H9 (cell line): ENCODE measurements around the gene RBM18. TPM values are rescaled to one million over a fixed set of nuclear protein-coding genes. Genes with fewer than 3 reads are reported as not detected.

Source experiments
- DNase-seq: peaks from one replicate; pipeline ENCODE4 v3.0.0-alpha.2; 2017
- H2AFZ ChIP-seq: one replicate; pipeline ENCODE4 v1.6.1; 2013; ENCODE audit warnings: mild to moderate bottlenecking, low read length, control low read depth, moderate library complexity
- H2AK5ac ChIP-seq: 2 replicates; pipeline ENCODE4 v1.6.1; 2013; ENCODE audit warnings: low read length, control low read depth, mixed read lengths; ENCODE audit not compliant: insufficient read length
- H2BK120ac ChIP-seq: one replicate; pipeline ENCODE4 v1.6.1; 2013; ENCODE audit warnings: low read depth, mild to moderate bottlenecking, low read length, control low read depth, inconsistent platforms; ENCODE audit not compliant: poor library complexity, severe bottlenecking
- H2BK12ac ChIP-seq: 2 replicates; pipeline ENCODE4 v1.6.1; 2013; ENCODE audit warnings: low read length, control low read depth, mixed read lengths, low read depth; ENCODE audit not compliant: insufficient read length
- H2BK15ac ChIP-seq: 2 replicates; pipeline ENCODE4 v1.6.1; 2013; ENCODE audit warnings: low read depth, low read length, control low read depth
- H2BK20ac ChIP-seq: one replicate; pipeline ENCODE4 v1.6.1; 2013; ENCODE audit warnings: low read depth, mild to moderate bottlenecking, low read length, control low read depth, inconsistent platforms; ENCODE audit not compliant: poor library complexity, severe bottlenecking
- H2BK5ac ChIP-seq: 2 replicates; pipeline ENCODE4 v1.6.1; 2013; ENCODE audit warnings: low read length, control low read depth, mixed read lengths; ENCODE audit not compliant: insufficient read length
- H3K14ac ChIP-seq: 2 replicates; pipeline ENCODE4 v1.6.1; 2013; ENCODE audit warnings: low read length, control low read depth; ENCODE audit not compliant: insufficient read depth
- H3K18ac ChIP-seq: 2 replicates; pipeline ENCODE4 v1.6.1; 2013; ENCODE audit warnings: low read depth, mild to moderate bottlenecking, mixed read lengths, low read length, control low read depth; ENCODE audit not compliant: insufficient read length
- H3K23ac ChIP-seq: 2 replicates; pipeline ENCODE4 v1.6.1; 2013; ENCODE audit warnings: low read length, control low read depth, mixed read lengths, low read depth; ENCODE audit not compliant: insufficient read length
- H3K23me2 ChIP-seq: 2 replicates; pipeline ENCODE4 v1.6.1; 2013; ENCODE audit warnings: low read depth, mild to moderate bottlenecking, mixed read lengths, low read length, control low read depth; ENCODE audit not compliant: insufficient read length, poor library complexity, severe bottlenecking
- H3K27ac ChIP-seq: 2 replicates; pipeline ENCODE4 v1.5.1; 2013; ENCODE audit warnings: low read length, control low read depth, mixed read lengths, low read depth; ENCODE audit not compliant: insufficient read length
- H3K27me3 ChIP-seq: 2 replicates; pipeline ENCODE4 v1.6.1; 2013; ENCODE audit warnings: low read length, control low read depth, inconsistent platforms; ENCODE audit not compliant: insufficient read depth
- H3K4ac ChIP-seq: 2 replicates; pipeline ENCODE4 v1.6.1; 2013; ENCODE audit warnings: low read depth, mild to moderate bottlenecking, control low read depth, inconsistent platforms, low read length, moderate library complexity
- H3K4me1 ChIP-seq: 2 replicates; pipeline ENCODE4 v1.6.1; 2013; ENCODE audit warnings: low read length, control low read depth, inconsistent platforms; ENCODE audit not compliant: insufficient read depth
- H3K4me2 ChIP-seq: 2 replicates; pipeline ENCODE4 v1.6.1; 2013; ENCODE audit warnings: low read length, control low read depth, mixed read lengths; ENCODE audit not compliant: insufficient read length, insufficient read depth
- H3K56ac ChIP-seq: 2 replicates; pipeline ENCODE4 v1.6.1; 2013; ENCODE audit warnings: low read depth, mild to moderate bottlenecking, mixed read lengths, low read length, control low read depth; ENCODE audit not compliant: insufficient read length
- H3K79me1 ChIP-seq: 2 replicates; pipeline ENCODE4 v1.6.1; 2013; ENCODE audit warnings: low read depth, mild to moderate bottlenecking, moderate library complexity, low read length, control low read depth, inconsistent platforms; ENCODE audit not compliant: insufficient read depth, poor library complexity, severe bottlenecking
- H3K79me2 ChIP-seq: 2 replicates; pipeline ENCODE4 v1.6.1; 2013; ENCODE audit warnings: low read length, control low read depth, inconsistent platforms; ENCODE audit not compliant: insufficient read depth
- H3K9ac ChIP-seq: 2 replicates; pipeline ENCODE4 v1.6.1; 2013; ENCODE audit warnings: low read length, control low read depth, mixed read lengths; ENCODE audit not compliant: insufficient read length; ENCODE audit errors: extremely low read depth
- H3K9me3 ChIP-seq: one replicate; pipeline ENCODE4 v1.6.1; 2013; ENCODE audit warnings: low read depth, low read length, inconsistent platforms; ENCODE audit not compliant: control insufficient read depth
- H3T11ph ChIP-seq: one replicate; pipeline ENCODE4 v1.6.1; 2013; ENCODE audit warnings: mild to moderate bottlenecking, low read length, control low read depth, inconsistent platforms
- H4K20me1 ChIP-seq: one replicate; pipeline ENCODE4 v1.6.1; 2013; ENCODE audit not compliant: control insufficient read depth, insufficient read length, insufficient read depth
- H4K5ac ChIP-seq: 2 replicates; pipeline ENCODE4 v1.6.1; 2013; ENCODE audit warnings: low read depth, mild to moderate bottlenecking, mixed read lengths, low read length, control low read depth; ENCODE audit not compliant: insufficient read length
- H4K8ac ChIP-seq: replicated peaks from 2 replicates; pipeline ENCODE4 v1.6.1; 2013; ENCODE audit warnings: low read length, control low read depth, mixed read lengths, low read depth; ENCODE audit not compliant: insufficient read length
- H4K91ac ChIP-seq: 2 replicates; pipeline ENCODE4 v1.6.1; 2013; ENCODE audit warnings: low read depth, mild to moderate bottlenecking, moderate library complexity, mixed read lengths, low read length, control low read depth; ENCODE audit not compliant: insufficient read length
- H3K27ac Mint-ChIP-seq, 3 experiments: 2 replicates in 2 of 3; 3 replicates in 1 of 3; pipeline ENCODE4 v1.8.0; 2020 to 2021; ENCODE audit warnings: mixed read lengths in 3 of 3, mild to moderate bottlenecking in 1 of 3, moderate library complexity in 1 of 3
- H3K27me3 Mint-ChIP-seq: 2 replicates; pipeline ENCODE4 v1.8.0; 2021; ENCODE audit warnings: low read depth, mild to moderate bottlenecking, moderate library complexity, mixed read lengths
- H3K36me3 Mint-ChIP-seq, 3 experiments: 2 replicates in 2 of 3; 3 replicates in 1 of 3; pipeline ENCODE4 v1.8.0; 2020 to 2021; ENCODE audit warnings: low read depth in 3 of 3, mixed read lengths in 3 of 3; ENCODE audit not compliant: insufficient read depth in 1 of 3
- H3K4me1 Mint-ChIP-seq, 2 experiments: 2 replicates each; pipeline ENCODE4 v1.8.0; 2020; ENCODE audit warnings: mixed read lengths in 2 of 2
- H3K4me3 Mint-ChIP-seq, 2 experiments: 2 replicates in 1 of 2; 3 replicates in 1 of 2; pipeline ENCODE4 v1.8.0; 2020 to 2021; ENCODE audit warnings: mild to moderate bottlenecking in 2 of 2, mixed read lengths in 2 of 2, moderate library complexity in 1 of 2
- H3K9me3 Mint-ChIP-seq, 2 experiments: 2 replicates in 1 of 2; 3 replicates in 1 of 2; pipeline ENCODE4 v1.8.0; 2020; ENCODE audit warnings: mild to moderate bottlenecking in 2 of 2, mixed read lengths in 2 of 2, moderate library complexity in 1 of 2
- CTCF ChIP-seq: fragments of 200-600 bp; sonication (generic); conservative IDR thresholded peaks from 3 replicates; pipeline ENCODE4 v1.8.0; 2021; ENCODE audit warnings: antibody characterized with exemption, mild to moderate bottlenecking
- WGBS: extraction: QIAGEN DNeasy Blood & Tissue Kit; methylation state at CpG from one replicate; pipeline ENCODE4 v1.1.7; 2013; ENCODE audit warnings: missing lambda C conversion rate, low lambda C conversion rate, mixed read lengths; ENCODE audit not compliant: insufficient read length; ENCODE audit errors: extremely low coverage; 5-methylcytosine and 5-hydroxymethylcytosine counted together
- total RNA-seq: library from RNA; stranded (reverse); gene quantifications from 2 replicates; pipeline ENCODE4 v1.2.1, GENCODE V29; 2021

The RBM18 gene
- total RNA-seq, 1 experiment from 2014 or later, result 18.9 TPM

- Histone ChIP-seq H3K4ac (no peak overlapping the region), H2BK120ac (no peak overlapping the region), H4K91ac (no peak overlapping the region), H2BK5ac (no peak overlapping the region), H3K79me2 (no peaks in the 10 kb centered on the region), H3K4me2 (no peak overlapping the region), H3K27ac (no peak overlapping the region), H3K9me3 (no peaks in the 10 kb centered on the region), H4K20me1 (no peaks in the 10 kb centered on the region), H3K27me3 (no peaks in the 10 kb centered on the region), H2AFZ (no peak overlapping the region), H2BK12ac (no peak overlapping the region), H3T11ph (no peak overlapping the region), H4K8ac (no peak overlapping the region), H3K23ac (no peak overlapping the region), H2BK15ac (no peak overlapping the region), H2AK5ac (no peak overlapping the region), H4K5ac (no peak overlapping the region), H2BK20ac (no peak overlapping the region), H3K18ac (no peak overlapping the region), H3K79me1 (no peaks in the 10 kb centered on the region), H3K23me2 (no peaks in the 10 kb centered on the region), H3K56ac (no peak overlapping the region), H3K4me1 (no peaks in the 10 kb centered on the region), H3K14ac (no peak overlapping the region), H3K9ac (no peak overlapping the region)
- no CpG with 5 or more reads among the region's 3 CpGs for WGBS
- Mint-ChIP-seq H3K4me3 (no peak overlapping the region), H3K27ac (no peak overlapping the region), H3K4me1 (no peaks in the 10 kb centered on the region), H3K27me3 (no peaks in the 10 kb centered on the region), H3K36me3 (peaks cover 7 to 62% (median 51%) of the 10 kb centered on the region in 3 experiments; a peak in 6 of 7 replicates), H3K9me3 (no peaks in the 10 kb centered on the region)
- TF ChIP-seq CTCF, result no peak
- DNase-seq, result no peak
Observed at GRCh38 chr9:122246666-122247065, 18.0 kb downstream of the RBM18 start.
